Measurements from ENCODE around the gene CPA4.

GRCh38 chr7:130303982-130304381, 11.0 kb downstream of the CPA4 start:
- TF ChIP-seq CTCF (IDR thresholded peaks at IDR 0.05; ENCODE audit: low read depth, low read length, poor library complexity, severe bottlenecking): no peak
- no peak for TF ChIP-seq EZH2phosphoT487 (IDR thresholded peaks at IDR 0.05; ENCODE audit: borderline replicate concordance, low read length)
